Left ventricle myocardium inferior (tissue), 1 donor: ENCODE measurements around the gene BMP5. TPM values are rescaled to one million over a fixed set of nuclear protein-coding genes. Genes with fewer than 3 reads are reported as not detected.
A peak's percentile ranks its signal among the peaks of the same experiment; 100 is the strongest.

Source experiments
- DNase-seq: peaks from one replicate; pipeline ENCODE4 v3.0.0-alpha.2; 2020
- H3K27ac ChIP-seq: fragments of 200-600 bp; replicated peaks from 2 replicates; pipeline ENCODE4 v1.8.0; 2021
- H3K27me3 ChIP-seq: fragments of 200-600 bp; 2 replicates; pipeline ENCODE4 v1.8.0; 2021; ENCODE audit warnings: low read depth
- H3K36me3 ChIP-seq: fragments of 200-600 bp; 2 replicates; pipeline ENCODE4 v1.8.0; 2021
- H3K4me1 ChIP-seq: fragments of 200-600 bp; 2 replicates; pipeline ENCODE4 v1.8.0; 2021
- H3K4me3 ChIP-seq: fragments of 200-600 bp; 2 replicates; pipeline ENCODE4 v1.8.0; 2021; ENCODE audit warnings: mild to moderate bottlenecking, moderate library complexity
- H3K9me3 ChIP-seq: fragments of 200-600 bp; replicated peaks from 2 replicates; pipeline ENCODE4 v1.8.0; 2021
- intact Hi-C: fragments of 100-400 bp; cut with micrococcal nuclease; formaldehyde crosslinking; loops from one replicate; pipeline ENCODE4 v1.11.0; 2022
- total RNA-seq: library from RNA; stranded (reverse); fragmentation: NEBNext Ultra II Directional; extraction: Animal tissue kit (Norgen Biotek cat#: 25700); gene quantifications from one replicate; pipeline ENCODE4 v1.2.1, GENCODE V29; 2021
- TF ChIP-seq, protein P1 (sequence below): fragments of 200-600 bp; IDR thresholded peaks from 2 replicates; pipeline ENCODE4 v1.8.0; 2021; ENCODE audit warnings: antibody characterized with exemption, mild to moderate bottlenecking, borderline replicate concordance
- donor health status: DM: no; HTN: yes; CAD: no; lungs with severe emphysema.

The BMP5 gene
- total RNA-seq, 1 donor from 2014 or later: 0.93 TPM

DNA sequence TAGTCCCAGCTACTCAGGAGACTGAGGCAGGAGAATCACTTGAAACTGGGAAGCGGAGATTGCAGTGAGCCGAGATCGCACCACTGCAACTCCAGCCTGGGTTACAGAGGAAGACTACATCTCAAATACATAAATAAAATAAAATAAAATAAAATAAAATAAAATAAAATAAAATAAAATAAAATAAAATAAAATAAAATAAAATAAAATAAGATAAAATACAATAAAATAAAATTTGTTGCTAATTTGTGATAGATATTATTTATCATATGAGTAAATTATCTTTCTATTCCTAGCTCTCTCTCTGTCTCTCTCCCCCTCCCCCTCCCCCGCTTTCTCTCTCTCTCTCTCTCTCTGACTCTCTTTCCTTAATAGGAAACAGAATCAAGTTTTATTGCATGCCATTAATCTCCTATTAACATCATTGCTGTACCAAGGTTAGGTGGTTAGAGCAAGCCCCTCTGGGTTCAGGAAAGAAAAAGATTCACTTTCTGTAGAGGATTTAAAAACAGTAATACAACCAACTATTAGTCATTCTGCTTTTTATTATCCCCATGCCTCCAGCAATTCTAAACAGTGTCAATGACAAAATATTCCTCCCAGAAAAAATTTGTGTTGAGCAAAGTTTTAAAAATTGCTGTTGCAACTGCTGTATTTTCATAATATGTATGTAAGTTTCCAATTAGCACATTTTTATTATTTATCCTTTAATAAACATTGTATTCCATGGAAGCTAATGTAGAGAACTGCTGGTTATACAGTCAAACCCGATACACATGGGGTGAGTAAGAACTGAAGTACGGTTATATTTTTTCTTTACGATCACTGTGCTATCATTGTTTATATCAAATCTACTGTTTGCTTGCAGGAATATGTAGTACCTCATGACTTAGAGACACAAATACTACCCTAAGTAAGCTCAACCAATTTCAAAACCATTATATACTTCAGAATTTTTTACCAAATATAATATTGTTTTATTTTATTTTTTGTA, 22.1 kb downstream of the BMP5 start:
- Histone ChIP-seq H3K9me3 (no peaks in the 10 kb centered on the region), H3K27ac (no peak overlapping the region), H3K4me1 (no peaks in the 10 kb centered on the region), H3K4me3 (no peak overlapping the region), H3K36me3 (no peaks in the 10 kb centered on the region), H3K27me3 (no peaks in the 10 kb centered on the region)
- no peak for DNase-seq
- intact Hi-C loops: no loop called here
- TF ChIP-seq, protein P1, sequence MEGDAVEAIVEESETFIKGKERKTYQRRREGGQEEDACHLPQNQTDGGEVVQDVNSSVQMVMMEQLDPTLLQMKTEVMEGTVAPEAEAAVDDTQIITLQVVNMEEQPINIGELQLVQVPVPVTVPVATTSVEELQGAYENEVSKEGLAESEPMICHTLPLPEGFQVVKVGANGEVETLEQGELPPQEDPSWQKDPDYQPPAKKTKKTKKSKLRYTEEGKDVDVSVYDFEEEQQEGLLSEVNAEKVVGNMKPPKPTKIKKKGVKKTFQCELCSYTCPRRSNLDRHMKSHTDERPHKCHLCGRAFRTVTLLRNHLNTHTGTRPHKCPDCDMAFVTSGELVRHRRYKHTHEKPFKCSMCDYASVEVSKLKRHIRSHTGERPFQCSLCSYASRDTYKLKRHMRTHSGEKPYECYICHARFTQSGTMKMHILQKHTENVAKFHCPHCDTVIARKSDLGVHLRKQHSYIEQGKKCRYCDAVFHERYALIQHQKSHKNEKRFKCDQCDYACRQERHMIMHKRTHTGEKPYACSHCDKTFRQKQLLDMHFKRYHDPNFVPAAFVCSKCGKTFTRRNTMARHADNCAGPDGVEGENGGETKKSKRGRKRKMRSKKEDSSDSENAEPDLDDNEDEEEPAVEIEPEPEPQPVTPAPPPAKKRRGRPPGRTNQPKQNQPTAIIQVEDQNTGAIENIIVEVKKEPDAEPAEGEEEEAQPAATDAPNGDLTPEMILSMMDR: no peak

DNA sequence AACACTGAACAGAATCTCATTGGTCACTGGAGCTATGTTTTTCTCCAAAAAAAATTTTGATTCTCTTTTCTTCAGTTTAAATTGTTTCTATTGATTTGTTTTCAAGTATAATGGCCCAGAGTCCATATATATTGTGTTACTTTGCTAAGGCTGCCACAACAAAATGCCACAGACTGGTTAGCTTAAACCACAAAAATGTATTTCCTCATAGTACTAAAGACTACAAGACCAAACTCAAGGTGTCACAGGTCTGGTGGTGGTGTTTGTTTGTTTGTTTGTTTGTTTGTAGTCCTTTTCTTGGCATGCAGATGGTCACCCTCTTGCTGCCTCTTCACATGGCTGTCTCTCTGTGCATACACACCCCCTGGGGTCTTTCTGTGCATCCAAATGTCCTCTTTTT, 34.0 kb downstream of the BMP5 start:
- no peaks in the 10 kb centered on the region for H3K27me3 ChIP-seq
- DNase-seq: no peak
- intact Hi-C loops: no loop called here
- H3K4me1 ChIP-seq: peaks cover 4% of the 10 kb centered on the region
- TF ChIP-seq, protein P1: no peak
- no peaks in the 10 kb centered on the region for H3K36me3 ChIP-seq
- H3K4me3 ChIP-seq: no peak overlapping the region
- H3K27ac ChIP-seq: no peak overlapping the region
- peaks cover 6% of the 10 kb centered on the region for H3K9me3 ChIP-seq

DNA sequence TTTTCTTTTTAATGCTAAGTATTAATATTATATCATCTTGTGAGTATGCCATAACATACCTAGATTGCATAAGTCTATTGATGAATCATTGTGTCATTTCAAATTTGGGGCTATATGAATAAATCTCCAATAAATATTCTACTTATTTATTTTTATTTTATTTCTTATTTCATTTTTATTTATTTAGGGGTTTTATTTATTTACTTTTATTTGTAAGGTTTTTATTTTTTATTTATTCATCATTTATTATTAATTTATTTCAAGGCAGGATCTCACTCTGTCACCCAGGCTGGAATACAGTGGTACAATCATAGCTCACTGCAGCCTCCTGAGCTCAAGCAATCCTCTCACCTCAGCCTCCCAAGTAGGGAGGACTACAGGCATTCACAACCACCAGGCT, 36.3 kb downstream of the BMP5 start:
- Histone ChIP-seq H3K9me3 (peaks cover 6% of the 10 kb centered on the region), H3K4me1 (peaks cover 7% of the 10 kb centered on the region), H3K27me3 (no peaks in the 10 kb centered on the region), H3K36me3 (no peaks in the 10 kb centered on the region), H3K4me3 (no peak overlapping the region), H3K27ac (no peak overlapping the region)
- intact Hi-C loops: no loop called here
- no peak for DNase-seq
- TF ChIP-seq, protein P1: no peak

DNA sequence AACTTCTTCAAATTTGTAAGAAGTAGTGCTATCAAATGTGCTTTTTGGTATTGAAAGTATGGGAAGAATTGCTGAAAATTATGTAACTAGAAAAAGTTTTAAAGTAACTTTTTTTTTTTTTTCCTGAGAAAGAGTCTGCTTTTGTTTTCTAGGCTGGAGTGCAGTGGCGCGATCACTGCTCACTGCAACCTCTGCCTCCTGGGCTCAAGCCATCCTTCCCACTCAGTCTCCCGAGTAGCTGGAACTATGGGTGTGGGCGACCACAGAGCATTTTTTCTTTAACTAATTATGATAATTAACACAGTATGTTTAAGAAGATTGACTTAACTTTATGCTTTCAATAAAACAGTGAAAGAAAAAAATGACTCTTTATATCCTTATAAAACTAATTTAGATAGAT, 38.4 kb downstream of the BMP5 start:
- TF ChIP-seq, protein P1: no peak
- H3K36me3 ChIP-seq: no peaks in the 10 kb centered on the region
- peaks cover 7% of the 10 kb centered on the region for H3K4me1 ChIP-seq
- no peak for DNase-seq
- peak overlapping the region; percentile 19 for H3K27ac ChIP-seq
- peak overlapping the region; percentile 2 for H3K4me3 ChIP-seq
- intact Hi-C loops: no loop called here
- no peaks in the 10 kb centered on the region for H3K27me3 ChIP-seq
- peaks cover 6% of the 10 kb centered on the region for H3K9me3 ChIP-seq

DNA sequence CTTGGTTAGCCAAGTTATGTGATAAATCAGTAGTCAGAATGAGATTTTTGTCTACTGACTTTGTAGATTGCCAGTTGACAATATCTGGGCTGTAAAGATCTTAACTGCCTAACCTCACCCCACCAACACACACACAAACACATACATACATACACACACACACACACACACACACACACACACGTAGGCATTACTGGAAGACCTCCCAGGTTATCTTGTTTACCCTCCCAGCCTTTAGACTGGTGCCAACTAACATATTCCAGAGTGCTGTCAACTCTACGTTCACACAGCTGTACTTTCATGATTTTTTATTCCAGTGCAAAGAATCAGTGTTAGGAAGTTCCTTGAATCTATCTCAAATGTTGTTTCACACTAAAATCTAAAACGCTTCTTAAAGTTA, 38.9 kb downstream of the BMP5 start:
- peak overlapping the region; percentile 2 for H3K4me3 ChIP-seq
- H3K27ac ChIP-seq: peak overlapping the region; percentile 19
- H3K9me3 ChIP-seq: peaks cover 6% of the 10 kb centered on the region
- H3K36me3 ChIP-seq: no peaks in the 10 kb centered on the region
- intact Hi-C loops: no loop called here
- TF ChIP-seq, protein P1: no peak
- H3K27me3 ChIP-seq: no peaks in the 10 kb centered on the region
- DNase-seq: no peak
- H3K4me1 ChIP-seq: peaks cover 7% of the 10 kb centered on the region
